Pons (tissue), 1 donor: ENCODE results near the gene MRPL52.

ENCODE experiments used
- DNase-seq: peaks from one replicate; pipeline ENCODE4 v3.0.0-alpha.2; 2016; ENCODE audit warnings: low spot score

The MRPL52 gene

GRCh38 chr14:22882064-22882463 lies 52.4 kb downstream of the MRPL52 start:
- DNase-seq = no peak

- peak; percentile 21 for DNase-seq
These were observed 53.0 kb downstream of the MRPL52 start for GRCh38 chr14:22882529-22883172.

GRCh38 chr14:22883173-22883976 lies 53.7 kb downstream of the MRPL52 start, which contains the start of gene REM2:
TSS of gene REM2 (plus strand) at chr14:22883222. CDS start at chr14:22883288, 66 bp downstream.
- DNase-seq = no peak

- no peak for DNase-seq
These were observed 54.5 kb downstream of the MRPL52 start for GRCh38 chr14:22884076-22884737.
